Measurements from ENCODE around the gene CUX1. TPM values are rescaled to one million over a fixed set of nuclear protein-coding genes. Genes with fewer than 3 reads are reported as not detected.

CUX1 gene
- total and polyA plus RNA-seq, 2 donors (not counting 1 experiment from before 2014, with no cell fraction given): 10.8 to 86.5 TPM

DNA sequence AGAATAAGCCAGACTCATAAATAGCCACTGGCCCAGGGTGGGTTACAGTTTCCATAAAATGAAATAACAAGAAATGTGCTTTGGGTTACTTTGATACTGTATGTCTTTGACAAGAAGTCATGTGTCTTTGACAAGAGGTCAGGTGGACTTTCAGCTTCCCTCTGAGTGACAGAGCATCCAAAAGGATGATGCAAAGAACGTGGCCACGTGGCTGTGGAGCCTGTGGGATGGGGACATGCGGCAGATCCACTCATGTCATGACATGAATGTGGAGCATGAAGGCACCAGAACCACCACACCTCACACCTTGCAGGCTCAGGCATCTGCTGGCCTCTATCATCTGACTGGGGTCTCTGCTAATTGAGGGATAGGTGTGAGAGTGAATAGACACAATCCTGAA is 37.1 kb upstream of the CUX1 start:
- Histone ChIP-seq H3K36me3 (replicated peaks in 1 of 2; ENCODE audit: control extremely low read depth in 1 of 2, control insufficient read depth in 1 of 2, extremely low read depth in 1 of 2, insufficient read depth in 2 of 2, low read length in 1 of 2) (no peaks in the 10 kb centered on the region), H3K9me3 (ENCODE audit: control extremely low read depth in 1 of 3, control insufficient read depth in 2 of 3, insufficient read depth in 1 of 3, low read length in 2 of 3) (no peaks in the 10 kb centered on the region), H3K27ac (ENCODE audit: low read length in 2 of 2) (no peak overlapping the region), H3K4me1 (ENCODE audit: control insufficient read depth in 2 of 2, insufficient read depth in 2 of 2, low read length in 2 of 2) (peaks cover 0 to 4% of the 10 kb centered on the region in 2 donors), H3K4me3 (ENCODE audit: control extremely low read depth in 1 of 5, extremely low read depth in 1 of 5, insufficient read depth in 1 of 5, low read depth in 2 of 5, low read length in 4 of 5) (no peak overlapping the region), H3K4me2 (replicated peaks; ENCODE audit: low read depth, low read length, poor library complexity, severe bottlenecking) (no peak overlapping the region), H3K9ac (ENCODE audit: low read length) (no peak overlapping the region), H4K20me1 (ENCODE audit: control insufficient read depth, insufficient read depth, low read length, poor library complexity, severe bottlenecking) (no peaks in the 10 kb centered on the region), H3K79me2 (ENCODE audit: control insufficient read depth, insufficient read depth, low read length) (no peaks in the 10 kb centered on the region), H3K27me3 (replicated peaks in 1 of 4; ENCODE audit: control extremely low read depth in 1 of 4, control insufficient read depth in 3 of 4, insufficient read depth in 4 of 4, low read length in 3 of 4) (peaks cover 0 to 5% (median 0%) of the 10 kb centered on the region in 4 experiments), H2AFZ (ENCODE audit: insufficient read depth, low read depth, low read length, poor library complexity, severe bottlenecking) (no peak overlapping the region)
- ATAC-seq (ENCODE audit: low read depth): no peak
- ChIA-PET CTCF (interaction anchor here (0.7 kb wide), 1 partner anchor 11 kb away, joined by 3 read pairs; no protein-coding TSS in a partner anchor), POLR2A (no interaction called here)
- H3K9me3 Mint-ChIP-seq (ENCODE audit: insufficient read depth): no peaks in the 10 kb centered on the region
- WGBS (ENCODE audit: insufficient coverage): 69% methylated on average over 2 of the region's 3 CpGs
- peaks cover 17% of the 10 kb centered on the region for H3K27me3 Mint-ChIP-seq
- no peak for DNase-seq
- peaks cover 2% of the 10 kb centered on the region for H3K4me1 Mint-ChIP-seq
- H3K4me3 Mint-ChIP-seq: no peak overlapping the region
- intact Hi-C loops (cut with micrococcal nuclease): no loop called here
- H3K27ac Mint-ChIP-seq: no peak overlapping the region
- TF ChIP-seq, protein P1, sequence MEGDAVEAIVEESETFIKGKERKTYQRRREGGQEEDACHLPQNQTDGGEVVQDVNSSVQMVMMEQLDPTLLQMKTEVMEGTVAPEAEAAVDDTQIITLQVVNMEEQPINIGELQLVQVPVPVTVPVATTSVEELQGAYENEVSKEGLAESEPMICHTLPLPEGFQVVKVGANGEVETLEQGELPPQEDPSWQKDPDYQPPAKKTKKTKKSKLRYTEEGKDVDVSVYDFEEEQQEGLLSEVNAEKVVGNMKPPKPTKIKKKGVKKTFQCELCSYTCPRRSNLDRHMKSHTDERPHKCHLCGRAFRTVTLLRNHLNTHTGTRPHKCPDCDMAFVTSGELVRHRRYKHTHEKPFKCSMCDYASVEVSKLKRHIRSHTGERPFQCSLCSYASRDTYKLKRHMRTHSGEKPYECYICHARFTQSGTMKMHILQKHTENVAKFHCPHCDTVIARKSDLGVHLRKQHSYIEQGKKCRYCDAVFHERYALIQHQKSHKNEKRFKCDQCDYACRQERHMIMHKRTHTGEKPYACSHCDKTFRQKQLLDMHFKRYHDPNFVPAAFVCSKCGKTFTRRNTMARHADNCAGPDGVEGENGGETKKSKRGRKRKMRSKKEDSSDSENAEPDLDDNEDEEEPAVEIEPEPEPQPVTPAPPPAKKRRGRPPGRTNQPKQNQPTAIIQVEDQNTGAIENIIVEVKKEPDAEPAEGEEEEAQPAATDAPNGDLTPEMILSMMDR (IDR thresholded peaks at IDR 0.05): no peak
- TF ChIP-seq EZH2 (IDR thresholded peaks at IDR 0.05; ENCODE audit: borderline replicate concordance, insufficient read depth, low read depth, low read length, poor library complexity, severe bottlenecking): no peak

DNA sequence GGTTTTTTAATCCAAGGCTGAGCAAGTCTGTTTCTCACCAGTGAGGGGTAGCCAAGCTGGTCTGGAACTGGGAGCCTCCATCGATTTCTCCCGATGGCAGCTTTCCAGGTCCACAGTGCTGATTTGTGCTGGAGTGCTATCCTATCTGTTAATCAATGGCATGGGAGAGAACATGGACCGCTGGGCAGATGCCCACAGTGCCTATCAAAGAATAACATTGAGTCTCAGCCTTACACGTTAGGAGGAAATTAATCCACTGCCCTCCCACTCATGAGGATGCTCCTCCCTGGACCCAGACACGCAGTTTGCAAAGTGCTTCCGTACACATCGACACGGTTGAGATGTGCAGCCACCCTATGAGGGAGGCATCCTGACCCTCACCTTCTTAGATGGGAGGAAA is 36.0 kb upstream of the CUX1 start:
- 98% methylated on average over 7 of the region's 8 CpGs for WGBS (ENCODE audit: insufficient coverage)
- peaks cover 2% of the 10 kb centered on the region for H3K4me1 Mint-ChIP-seq
- Histone ChIP-seq H3K4me2 (replicated peaks; ENCODE audit: low read depth, low read length, poor library complexity, severe bottlenecking) (no peak overlapping the region), H3K4me1 (ENCODE audit: control insufficient read depth in 2 of 2, insufficient read depth in 2 of 2, low read length in 2 of 2) (peaks cover 0 to 4% of the 10 kb centered on the region in 2 donors), H3K79me2 (ENCODE audit: control insufficient read depth, insufficient read depth, low read length) (no peaks in the 10 kb centered on the region), H3K27me3 (replicated peaks in 1 of 4; ENCODE audit: control extremely low read depth in 1 of 4, control insufficient read depth in 3 of 4, insufficient read depth in 4 of 4, low read length in 3 of 4) (peaks cover 0 to 5% (median 0%) of the 10 kb centered on the region in 4 experiments), H3K9ac (ENCODE audit: low read length) (no peak overlapping the region), H3K4me3 (ENCODE audit: control extremely low read depth in 1 of 5, extremely low read depth in 1 of 5, insufficient read depth in 1 of 5, low read depth in 2 of 5, low read length in 4 of 5) (no peak overlapping the region), H3K9me3 (ENCODE audit: control extremely low read depth in 1 of 3, control insufficient read depth in 2 of 3, insufficient read depth in 1 of 3, low read length in 2 of 3) (no peaks in the 10 kb centered on the region), H3K27ac (ENCODE audit: low read length in 2 of 2) (no peak overlapping the region), H4K20me1 (ENCODE audit: control insufficient read depth, insufficient read depth, low read length, poor library complexity, severe bottlenecking) (no peaks in the 10 kb centered on the region), H3K36me3 (replicated peaks in 1 of 2; ENCODE audit: control extremely low read depth in 1 of 2, control insufficient read depth in 1 of 2, extremely low read depth in 1 of 2, insufficient read depth in 2 of 2, low read length in 1 of 2) (no peaks in the 10 kb centered on the region), H2AFZ (ENCODE audit: insufficient read depth, low read depth, low read length, poor library complexity, severe bottlenecking) (no peak overlapping the region)
- TF ChIP-seq, protein P1 (IDR thresholded peaks at IDR 0.05): no peak
- no peak for TF ChIP-seq EZH2 (IDR thresholded peaks at IDR 0.05; ENCODE audit: borderline replicate concordance, insufficient read depth, low read depth, low read length, poor library complexity, severe bottlenecking)
- peaks cover 17% of the 10 kb centered on the region for H3K27me3 Mint-ChIP-seq
- POLR2A ChIA-PET: no interaction called here
- no peak overlapping the region for H3K4me3 Mint-ChIP-seq
- no peak for DNase-seq
- no peak for ATAC-seq (ENCODE audit: low read depth)
- CTCF ChIA-PET: no interaction called here
- intact Hi-C loops (cut with micrococcal nuclease): no loop called here
- no peaks in the 10 kb centered on the region for H3K9me3 Mint-ChIP-seq (ENCODE audit: insufficient read depth)
- H3K27ac Mint-ChIP-seq: no peak overlapping the region
